ENCODE measurements around the gene PRKD1.

PRKD1 gene

DNA sequence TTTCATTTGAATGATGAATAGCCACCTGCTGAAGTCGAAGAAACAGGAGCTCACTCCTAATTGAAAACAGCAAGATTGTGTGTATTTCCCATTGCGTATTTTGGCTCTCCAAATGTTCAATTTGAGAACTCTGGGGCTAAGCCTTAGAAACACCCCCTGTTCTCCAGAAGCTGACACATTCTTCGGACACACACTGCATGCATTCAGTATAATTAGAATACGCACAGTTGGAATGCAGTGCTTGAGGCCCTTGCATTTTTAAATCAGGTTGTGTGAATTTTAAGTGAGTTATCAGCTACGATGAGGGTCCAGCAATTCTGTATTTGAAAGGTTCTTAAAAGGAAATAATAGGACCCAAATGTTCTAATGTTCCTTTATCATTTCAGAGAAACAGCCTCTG lies 103.8 kb downstream of the PRKD1 start:
- TF ChIP-seq POLR2AphosphoS5 (IDR thresholded peaks at IDR 0.05; ENCODE audit: low read depth, low read length) (no peak), PAX5 (IDR thresholded peaks at IDR 0.05; ENCODE audit: insufficient read depth, low read length, severe bottlenecking) (no peak), TAF1 (IDR thresholded peaks at IDR 0.05; ENCODE audit: low read depth, low read length) (no peak), POLR2A (IDR thresholded peaks at IDR 0.05; ENCODE audit: low read depth, low read length) (no peak), POU2F2 (IDR thresholded peaks at IDR 0.05; ENCODE audit: low read depth, low read length) (no peak), SPI1 (IDR thresholded peaks at IDR 0.05; ENCODE audit: low read depth, low read length) (no peak)
- no peak for FAIRE-seq
- DNase-seq (ENCODE audit: insufficient read length, low spot score), result no peak

- no peak for FAIRE-seq
- no peak for DNase-seq (ENCODE audit: insufficient read length, low spot score)
Observed at GRCh38 chr14:29822430-29822709, 105.3 kb downstream of the PRKD1 start.

DNA sequence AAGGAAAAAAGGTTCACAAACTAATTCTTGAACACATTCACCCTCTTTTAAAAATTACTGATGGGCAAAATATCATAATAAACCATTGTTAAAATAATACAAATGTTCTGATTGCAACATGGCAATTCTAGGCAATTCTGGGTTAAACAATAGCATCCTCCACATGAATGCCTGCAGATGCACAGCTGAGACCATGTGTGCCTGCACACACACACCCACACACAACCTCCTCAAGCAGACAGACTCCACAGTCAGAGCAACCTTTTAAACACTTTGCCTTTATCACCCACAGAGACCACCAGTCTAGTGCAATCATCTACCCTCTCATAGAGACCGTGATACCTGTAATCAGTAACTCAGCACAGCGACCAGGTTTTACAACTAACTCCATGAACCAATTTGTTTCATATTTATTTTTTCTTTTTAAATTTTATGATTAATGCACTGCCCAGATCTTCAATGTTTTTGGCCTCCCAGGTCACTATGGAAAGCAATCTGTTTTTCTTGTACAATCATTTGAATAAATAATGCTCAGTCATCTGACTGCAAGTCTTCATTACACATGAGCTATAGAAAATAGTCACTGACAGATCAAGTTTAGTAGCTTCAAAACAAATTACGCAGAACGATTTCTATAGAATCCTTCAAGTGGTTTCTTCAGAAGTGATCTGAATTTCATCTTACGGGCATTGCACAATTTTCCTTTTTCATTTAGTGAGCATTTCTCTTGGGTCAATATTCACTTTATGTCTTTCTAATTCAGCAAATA lies 105.8 kb downstream of the PRKD1 start:
- DNase-seq (ENCODE audit: insufficient read length, low spot score), result no peak
- TF ChIP-seq POLR2A (IDR thresholded peaks at IDR 0.05; ENCODE audit: low read depth, low read length) (no peak), POLR2AphosphoS5 (IDR thresholded peaks at IDR 0.05; ENCODE audit: low read depth, low read length) (no peak), PAX5 (IDR thresholded peaks at IDR 0.05; ENCODE audit: insufficient read depth, low read length, severe bottlenecking) (no peak), POU2F2 (IDR thresholded peaks at IDR 0.05; ENCODE audit: low read depth, low read length) (no peak), SPI1 (IDR thresholded peaks at IDR 0.05; ENCODE audit: low read depth, low read length) (no peak), TAF1 (IDR thresholded peaks at IDR 0.05; ENCODE audit: low read depth, low read length) (no peak)
- FAIRE-seq, result no peak

More at GRCh38 chr14:29822430-29822709, 105.3 kb downstream of the PRKD1 start:
- TF ChIP-seq TAF1 (IDR thresholded peaks at IDR 0.05; ENCODE audit: low read depth, low read length) (no peak), POLR2AphosphoS5 (IDR thresholded peaks at IDR 0.05; ENCODE audit: low read depth, low read length) (no peak), SPI1 (IDR thresholded peaks at IDR 0.05; ENCODE audit: low read depth, low read length) (no peak)

DNA sequence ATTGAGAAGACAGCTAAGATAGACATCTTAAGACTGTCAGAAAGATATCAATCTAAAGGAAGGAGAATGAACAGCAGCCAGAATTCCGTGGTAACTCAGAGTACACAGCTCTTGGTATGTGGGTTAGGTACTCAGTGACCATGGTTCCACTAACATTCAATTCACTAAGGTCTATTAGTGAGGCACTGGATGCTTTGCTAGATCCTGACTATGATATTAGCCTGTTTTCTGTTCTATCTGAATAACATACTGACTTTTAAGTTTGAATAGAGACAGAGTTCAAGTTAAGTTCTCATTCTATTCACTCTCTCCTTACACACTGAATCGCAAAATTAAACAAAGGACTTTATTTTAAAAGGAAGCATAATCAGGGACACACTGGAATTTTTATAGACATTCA lies 106.4 kb downstream of the PRKD1 start:
- TF ChIP-seq POLR2AphosphoS5 (IDR thresholded peaks at IDR 0.05; ENCODE audit: low read depth, low read length), result no peak
- TF ChIP-seq POLR2A (IDR thresholded peaks at IDR 0.05; ENCODE audit: low read depth, low read length), result no peak
- no peak for TF ChIP-seq PAX5 (IDR thresholded peaks at IDR 0.05; ENCODE audit: insufficient read depth, low read length, severe bottlenecking)
- DNase-seq (ENCODE audit: insufficient read length, low spot score) (no peak), FAIRE-seq (no peak)

- no peak for DNase-seq (ENCODE audit: insufficient read length, low spot score)
- no peak for FAIRE-seq
- TF ChIP-seq POLR2AphosphoS5 (IDR thresholded peaks at IDR 0.05; ENCODE audit: low read depth, low read length), result no peak
- no peak for TF ChIP-seq POLR2A (IDR thresholded peaks at IDR 0.05; ENCODE audit: low read depth, low read length)
- no peak for TF ChIP-seq SPI1 (IDR thresholded peaks at IDR 0.05; ENCODE audit: low read depth, low read length)
- no peak for TF ChIP-seq PAX5 (IDR thresholded peaks at IDR 0.05; ENCODE audit: insufficient read depth, low read length, severe bottlenecking)
- TF ChIP-seq TAF1 (IDR thresholded peaks at IDR 0.05; ENCODE audit: low read depth, low read length), result no peak
- no peak for TF ChIP-seq POU2F2 (IDR thresholded peaks at IDR 0.05; ENCODE audit: low read depth, low read length)
Observed at GRCh38 chr14:29820785-29821184, 106.9 kb downstream of the PRKD1 start.

DNA sequence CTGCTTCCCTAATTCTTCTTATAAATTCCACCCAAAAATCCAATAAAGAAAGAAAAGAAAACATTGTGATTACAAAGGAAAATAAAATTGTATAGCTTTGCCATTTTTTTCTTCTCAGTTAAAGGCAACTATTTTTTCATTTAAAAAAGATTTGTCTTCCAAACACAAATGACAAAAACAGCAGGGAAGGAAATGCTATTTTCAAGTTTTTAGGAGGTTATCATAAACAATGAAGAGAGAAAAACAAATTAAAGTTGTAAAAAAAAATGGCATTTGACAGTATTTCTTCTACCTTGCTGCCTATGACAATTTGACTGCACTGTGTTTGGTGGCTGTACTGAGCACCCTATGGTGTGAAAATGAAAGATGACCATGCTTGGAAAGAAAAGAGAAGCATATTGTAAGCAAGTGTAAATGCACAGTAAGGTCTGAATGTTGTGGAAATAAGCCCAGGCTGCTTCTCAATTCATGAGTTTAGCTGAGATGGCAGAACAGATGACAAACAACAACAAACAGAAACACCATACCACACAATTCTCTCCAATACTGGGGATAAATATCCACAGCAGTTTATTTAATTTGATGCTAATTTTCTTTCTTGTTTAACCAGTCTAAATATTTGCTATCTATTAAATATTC lies 109.8 kb downstream of the PRKD1 start:
- FAIRE-seq, result no peak
- TF ChIP-seq POU2F2 (IDR thresholded peaks at IDR 0.05; ENCODE audit: low read depth, low read length) (no peak), POLR2AphosphoS5 (IDR thresholded peaks at IDR 0.05; ENCODE audit: low read depth, low read length) (no peak), TAF1 (IDR thresholded peaks at IDR 0.05; ENCODE audit: low read depth, low read length) (no peak), POLR2A (IDR thresholded peaks at IDR 0.05; ENCODE audit: low read depth, low read length) (no peak), SPI1 (IDR thresholded peaks at IDR 0.05; ENCODE audit: low read depth, low read length) (no peak), PAX5 (IDR thresholded peaks at IDR 0.05; ENCODE audit: insufficient read depth, low read length, severe bottlenecking) (no peak)

GRCh38 chr14:29815016-29815674 lies 112.5 kb downstream of the PRKD1 start:
- TF ChIP-seq POLR2A (IDR thresholded peaks at IDR 0.05; ENCODE audit: low read depth, low read length) (no peak), SPI1 (IDR thresholded peaks at IDR 0.05; ENCODE audit: low read depth, low read length) (no peak), PAX5 (IDR thresholded peaks at IDR 0.05; ENCODE audit: insufficient read depth, low read length, severe bottlenecking) (no peak)
- DNase-seq (ENCODE audit: insufficient read length, low spot score) (no peak), FAIRE-seq (no peak)

More for the DNA sequence above, 109.8 kb downstream of the PRKD1 start:
- no peak for DNase-seq (ENCODE audit: insufficient read length, low spot score)

- no peak for FAIRE-seq
- no peak for DNase-seq (ENCODE audit: insufficient read length, low spot score)
- TF ChIP-seq SPI1 (IDR thresholded peaks at IDR 0.05; ENCODE audit: low read depth, low read length) (no peak), POLR2A (IDR thresholded peaks at IDR 0.05; ENCODE audit: low read depth, low read length) (no peak)
Observed at GRCh38 chr14:29814156-29815015, 113.3 kb downstream of the PRKD1 start.

DNA sequence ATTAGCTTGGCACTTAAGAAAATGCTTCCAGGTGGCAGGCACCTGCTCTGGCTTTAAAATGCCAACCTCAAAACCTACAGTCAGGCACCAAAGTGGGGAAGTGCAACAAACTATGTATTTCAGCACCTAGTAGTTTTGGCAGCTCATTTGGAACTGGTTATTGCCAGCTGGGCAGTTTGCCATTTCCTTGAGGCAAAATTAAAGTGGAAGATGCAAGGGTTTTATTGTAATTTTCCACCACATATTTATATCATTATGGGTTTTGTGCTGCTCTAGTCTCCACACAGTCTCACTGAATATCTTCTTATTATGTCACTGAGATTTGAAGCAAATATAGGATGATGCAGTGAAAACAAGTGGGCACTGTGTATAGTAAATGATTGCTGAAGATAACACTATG lies 117.0 kb downstream of the PRKD1 start:
- FAIRE-seq, result no peak
- TF ChIP-seq TAF1 (IDR thresholded peaks at IDR 0.05; ENCODE audit: low read depth, low read length), result no peak
- TF ChIP-seq POLR2AphosphoS5 (IDR thresholded peaks at IDR 0.05; ENCODE audit: low read depth, low read length), result no peak
- TF ChIP-seq POU2F2 (IDR thresholded peaks at IDR 0.05; ENCODE audit: low read depth, low read length), result no peak
- no peak for TF ChIP-seq POLR2A (IDR thresholded peaks at IDR 0.05; ENCODE audit: low read depth, low read length)
- TF ChIP-seq SPI1 (IDR thresholded peaks at IDR 0.05; ENCODE audit: low read depth, low read length), result no peak
- no peak for TF ChIP-seq PAX5 (IDR thresholded peaks at IDR 0.05; ENCODE audit: insufficient read depth, low read length, severe bottlenecking)
- DNase-seq (ENCODE audit: insufficient read length, low spot score), result no peak
